Measurements from ENCODE around the gene SHD.
"Not testable (repeated sequence)": the region's sequence is repeated elsewhere in the genome, so short reads cannot be mapped to it uniquely, and the experiment has no call there.

The SHD gene

GRCh38 chr19:4234862-4235201 is 44.2 kb upstream of the SHD start:
- no peak for TF ChIP-seq CTCF (IDR thresholded peaks at IDR 0.05; ENCODE audit: control insufficient read depth, insufficient read depth, low read depth, low read length, missing control alignments)
- no peak for DNase-seq (ENCODE audit: low read depth)

GRCh38 chr19:4237510-4237909 is 41.6 kb upstream of the SHD start:
- H3K4me3 ChIP-seq (ENCODE audit: control insufficient read depth, low read depth, low read length); DNase-seq (ENCODE audit: low read depth): not testable (repeated sequence)

More at GRCh38 chr19:4234862-4235201, 44.2 kb upstream of the SHD start:
- H3K4me3 ChIP-seq (ENCODE audit: control insufficient read depth, low read depth, low read length) = no peak overlapping the region

GRCh38 chr19:4238831-4239230 is 40.2 kb upstream of the SHD start:
- TF ChIP-seq CTCF (IDR thresholded peaks at IDR 0.05; ENCODE audit: control insufficient read depth, insufficient read depth, low read depth, low read length, missing control alignments) = no peak
- DNase-seq (ENCODE audit: low read depth) = no peak
- no peak overlapping the region for H3K4me3 ChIP-seq (ENCODE audit: control insufficient read depth, low read depth, low read length)

GRCh38 chr19:4241824-4242430 is 37.1 kb upstream of the SHD start:
- TF ChIP-seq CTCF (IDR thresholded peaks at IDR 0.05; ENCODE audit: control insufficient read depth, insufficient read depth, low read depth, low read length, missing control alignments) = no peak
- H3K4me3 ChIP-seq (ENCODE audit: control insufficient read depth, low read depth, low read length) = no peak overlapping the region
- no peak for DNase-seq (ENCODE audit: low read depth)

- DNase-seq (ENCODE audit: low read depth); H3K4me3 ChIP-seq (ENCODE audit: control insufficient read depth, low read depth, low read length): not testable (repeated sequence)
These were observed 33.1 kb upstream of the SHD start for GRCh38 chr19:4245938-4246337.

- H3K4me3 ChIP-seq (ENCODE audit: control insufficient read depth, low read depth, low read length) = peak within 1 kb of the TSS; percentile 47
- TF ChIP-seq CTCF (IDR thresholded peaks at IDR 0.05; ENCODE audit: control insufficient read depth, insufficient read depth, low read depth, low read length, missing control alignments) = peak; percentile 45
- DNase-seq (ENCODE audit: low read depth) = peak; percentile 99
These were observed 32.1 kb upstream of the SHD start, which contains the start of gene YJU2 for GRCh38 chr19:4246767-4247593. Gene YJU2 (plus strand): TSS chr19:4247080. CDS start chr19:4247147, 67 bp downstream.

GRCh38 chr19:4256563-4256962 is 22.5 kb upstream of the SHD start:
- no peak for TF ChIP-seq CTCF (IDR thresholded peaks at IDR 0.05; ENCODE audit: control insufficient read depth, insufficient read depth, low read depth, low read length, missing control alignments)
- H3K4me3 ChIP-seq (ENCODE audit: control insufficient read depth, low read depth, low read length) = no peak overlapping the region
- DNase-seq (ENCODE audit: low read depth) = no peak

All from AG09309 (cell line).